HCT116 (cell line): ENCODE data around the gene TYMP. TPM values are rescaled to one million over a fixed set of nuclear protein-coding genes. Genes with fewer than 3 reads are reported as not detected.

Source experiments
- ATAC-seq: fragments of 200-7000 bp; cut with Tn5 transposase; 2 replicates; pipeline ENCODE4 v1.9.1; 2020; ENCODE audit warnings: mild to moderate bottlenecking, moderate library complexity
- BruUV-seq: library from RNA; stranded (reverse); fragments of 400-500 nt; replicated peaks from 2 replicates; lab custom pipeline; 2021; lab: Mats Ljungman, UMichigan
- CTCF ChIA-PET: fragments of 300-600 bp; sonication (Branson Sonifier 250); formaldehyde crosslinking; loops from one replicate; lab custom pipeline; 2021; ENCODE audit warnings: antibody characterized with exemption; lab: Charles Lee
- POLR2A ChIA-PET: fragments of 300-600, 350-600 bp; sonication (Branson Sonifier 250); formaldehyde crosslinking; loops from one replicate; lab custom pipeline; 2021; ENCODE audit warnings: antibody characterized with exemption; lab: Charles Lee
- RAD21 ChIA-PET, 2 experiments: fragments of 300-600 bp; sonication (Branson Sonifier 250); formaldehyde crosslinking; loops; one replicate each; lab custom pipeline; 2023; ENCODE audit warnings: low total read pairs in 2 of 2; ENCODE audit not compliant: uncharacterized antibody in 2 of 2, unreplicated experiment in 2 of 2, low non-redundant PET in 1 of 2; lab: Charles Lee
- DNase-seq: peaks from one replicate; pipeline ENCODE4 v3.0.0-alpha.2; 2010; ENCODE audit warnings: low read depth, low spot score
- H2AFZ ChIP-seq: fragments of 200-600 bp; shearing (Covaris generic), sonication (generic); 2 replicates; pipeline ENCODE4 v1.6.1; 2017; ENCODE audit warnings: low read depth, mixed run types, mixed read lengths, antibody characterized with exemption, low read length; ENCODE audit not compliant: poor library complexity, severe bottlenecking
- H3K27ac ChIP-seq: 2 replicates; pipeline ENCODE4 v1.5.1; 2012; ENCODE audit warnings: low read depth, low read length
- H3K27me3 ChIP-seq: fragments of 200-600 bp; sonication (generic); 2 replicates; pipeline ENCODE4 v1.6.1; 2016; ENCODE audit warnings: mixed run types, low read length, mixed read lengths; ENCODE audit not compliant: insufficient read depth
- H3K36me3 ChIP-seq, 2 experiments: fragments of 200-500 bp in 1 of 2; fragments of 200-600 bp in 1 of 2; sonication (Bioruptor generic) in 1 of 2; sonication (generic) in 1 of 2; 2 replicates each; pipeline versions ENCODE4 v1.5.1 to v1.6.1; 2014 to 2016; ENCODE audit warnings: low read length in 2 of 2, inconsistent platforms in 1 of 2, mixed read lengths in 1 of 2, mixed run types in 1 of 2; ENCODE audit not compliant: insufficient read depth in 2 of 2, control insufficient read depth in 1 of 2
- H3K4me1 ChIP-seq, 2 experiments: fragments of 200-600 bp in 1 of 2; sonication (generic) in 1 of 2; 2 replicates each; pipeline versions ENCODE4 v1.5.1 to v1.6.1; 2012 to 2017; ENCODE audit warnings: low read length in 2 of 2, inconsistent platforms in 1 of 2, mild to moderate bottlenecking in 1 of 2, mixed read lengths in 1 of 2, mixed run types in 1 of 2, moderate library complexity in 1 of 2; ENCODE audit not compliant: insufficient read depth in 2 of 2, control insufficient read depth in 1 of 2
- H3K4me2 ChIP-seq: fragments of 200-600 bp; sonication (generic); 2 replicates; pipeline ENCODE4 v1.6.1; 2017; ENCODE audit warnings: mixed run types, low read length, mixed read lengths
- H3K4me3 ChIP-seq, 2 experiments: fragments of 200-600 bp in 1 of 2; sonication (generic) in 1 of 2; replicated peaks in 1 of 2; 2 replicates each; pipeline ENCODE4 v1.5.1; 2011 to 2016; ENCODE audit warnings: low read length in 2 of 2, control low read depth in 1 of 2, low read depth in 1 of 2, mild to moderate bottlenecking in 1 of 2, mixed read lengths in 1 of 2, mixed run types in 1 of 2
- H3K79me2 ChIP-seq: fragments of 200-600 bp; sonication (generic); 2 replicates; pipeline ENCODE4 v1.6.1; 2017; ENCODE audit warnings: mild to moderate bottlenecking, mixed run types, low read length, moderate library complexity, mixed read lengths; ENCODE audit not compliant: insufficient read depth
- H3K9ac ChIP-seq: fragments of 200-600 bp; sonication (generic); 2 replicates; pipeline ENCODE4 v1.6.1; 2016; ENCODE audit warnings: low read length, mixed read lengths
- H3K9me2 ChIP-seq: fragments of 200-600 bp; sonication (generic), shearing (Covaris generic); 2 replicates; pipeline ENCODE4 v1.6.1; 2017; ENCODE audit warnings: mixed run types, mild to moderate bottlenecking, moderate library complexity; ENCODE audit not compliant: insufficient read depth
- H3K9me3 ChIP-seq, 2 experiments: fragments of 200-500 bp in 1 of 2; fragments of 200-600 bp in 1 of 2; sonication (Bioruptor generic) in 1 of 2; sonication (generic) in 1 of 2; 2 replicates each; pipeline ENCODE4 v1.6.1; 2014 to 2017; ENCODE audit warnings: low read length in 2 of 2, mixed read lengths in 2 of 2, inconsistent platforms in 1 of 2, low read depth in 1 of 2, mild to moderate bottlenecking in 1 of 2, mixed run types in 1 of 2, moderate library complexity in 1 of 2; ENCODE audit not compliant: control insufficient read depth in 1 of 2, insufficient read depth in 1 of 2
- H4K20me1 ChIP-seq: fragments of 200-600 bp; sonication (generic), shearing (Covaris generic); 2 replicates; pipeline ENCODE4 v1.6.1; 2017; ENCODE audit warnings: mixed run types, mild to moderate bottlenecking, moderate library complexity; ENCODE audit not compliant: insufficient read depth
- EZH2phosphoT487 ChIP-seq: fragments of 200-600 bp; IDR thresholded peaks from 2 replicates; pipeline ENCODE4 v1.6.1; 2018; ENCODE audit warnings: antibody characterized with exemption, borderline replicate concordance
- POLR2AphosphoS5 ChIP-seq: IDR thresholded peaks from 2 replicates; pipeline ENCODE4 v1.6.1; 2011; ENCODE audit warnings: mild to moderate bottlenecking, low read depth, low read length, moderate library complexity
- REST ChIP-seq: IDR thresholded peaks from 2 replicates; pipeline ENCODE4 v1.6.1; 2012; ENCODE audit warnings: low read depth
- ZFX ChIP-seq: fragments of 450-650 bp; IDR thresholded peaks from 2 replicates; pipeline ENCODE4 v1.6.1; 2017
- intact Hi-C: fragments of 100-400 bp; cut with micrococcal nuclease; formaldehyde crosslinking; loops from 2 replicates; pipeline ENCODE4 v1.10.0; 2022
- total RNA-seq: library from RNA; stranded (reverse); gene quantifications from one replicate; pipeline ENCODE4 v1.2.1, GENCODE V29; 2021; ENCODE audit not compliant: unreplicated experiment

The TYMP gene
- total RNA-seq, 1 experiment from 2014 or later: 43.2 TPM

- TF ChIP-seq REST (no peak), EZH2phosphoT487 (no peak)
These were observed 356 bp downstream of the TYMP start (continued) for GRCh38 chr22:50529416-50529896.

GRCh38 chr22:50528682-50529415 is 963 bp downstream of the TYMP start:
- peaks cover 16 to 83% of the 10 kb centered on the region in 2 experiments; a peak in 3 of 4 replicates for H3K4me1 ChIP-seq
- ChIA-PET POLR2A (interaction anchor here (0.8 to 1.4 kb wide), 2 partner anchors 17 to 34 kb away, joined by 3 to 7 read pairs; partner anchors contain the start of genes KLHDC7B and SYCE3), RAD21 (no interaction called here), CTCF (interaction anchor here (0.6 kb wide), 1 partner anchor 90 kb away, joined by 3 read pairs; no protein-coding TSS in a partner anchor)
- no peak overlapping the region for H2AFZ ChIP-seq
- peaks cover 0 to under 1% of the 10 kb centered on the region in 2 experiments; a peak in 1 of 4 replicates for H3K36me3 ChIP-seq
- peaks cover 19% of the 10 kb centered on the region for H3K79me2 ChIP-seq
- DNase-seq (no peak), ATAC-seq (no peak)
- H3K9me2 ChIP-seq: no peaks in the 10 kb centered on the region
- intact Hi-C loops: no loop called here
- no peaks in the 10 kb centered on the region for H4K20me1 ChIP-seq
- H3K27ac ChIP-seq: peak overlapping the region; percentile 100
- peak overlapping the region; percentile 92 to 96 for H3K4me3 ChIP-seq
- TF ChIP-seq POLR2AphosphoS5 (peak; percentile 23), ZFX (no peak)
- no peaks in the 10 kb centered on the region for H3K9me3 ChIP-seq
- no peaks in the 10 kb centered on the region for H3K27me3 ChIP-seq
- H3K9ac ChIP-seq: peak overlapping the region; percentile 91
- peak overlapping the region; percentile 93 for H3K4me2 ChIP-seq
- no TSS peak for BruUV-seq
